Lung (tissue), 12 donors: ENCODE data around the gene ATAT1. TPM values are rescaled to one million over a fixed set of nuclear protein-coding genes. Genes with fewer than 3 reads are reported as not detected.

Source experiments
- ATAC-seq: fragments of 200-7000 bp; cut with Tn5 transposase; one replicate; pipeline ENCODE4 v1.9.1; 2020; ENCODE audit warnings: moderate number of reproducible peaks; ENCODE audit not compliant: insufficient read depth, low FRiP score
- DNase-seq, 3 donors: peaks; one replicate each; pipeline ENCODE4 v3.0.0-alpha.2; 2013 to 2017
- H3K27ac ChIP-seq, 2 donors: one replicate each; pipeline ENCODE4 v1.5.1; 2013; ENCODE audit warnings: mild to moderate bottlenecking in 2 of 2, moderate library complexity in 2 of 2, control low read depth in 1 of 2, inconsistent platforms in 1 of 2, low read depth in 1 of 2, low read length in 1 of 2
- H3K27me3 ChIP-seq, 3 donors: one replicate each; pipeline ENCODE4 v1.5.1; 2013; ENCODE audit warnings: low read length in 2 of 3; ENCODE audit not compliant: control insufficient read depth in 3 of 3, insufficient read depth in 3 of 3
- H3K36me3 ChIP-seq, 4 donors: one replicate each; pipeline ENCODE4 v1.5.1; 2013; ENCODE audit warnings: low read length in 4 of 4, mild to moderate bottlenecking in 1 of 4, moderate library complexity in 1 of 4; ENCODE audit not compliant: control insufficient read depth in 4 of 4, insufficient read depth in 4 of 4
- H3K4me1 ChIP-seq, 5 donors: one replicate each; pipeline ENCODE4 v1.5.1; 2013; ENCODE audit warnings: low read length in 5 of 5, mild to moderate bottlenecking in 2 of 5, moderate library complexity in 1 of 5; ENCODE audit not compliant: control insufficient read depth in 5 of 5, insufficient read depth in 5 of 5
- H3K4me3 ChIP-seq: one replicate; pipeline ENCODE4 v1.5.1; 2013; ENCODE audit warnings: mild to moderate bottlenecking, control low read depth, moderate library complexity
- H3K9ac ChIP-seq, 2 donors: one replicate each; pipeline ENCODE4 v1.5.1; 2013; ENCODE audit warnings: low read length in 2 of 2, control low read depth in 1 of 2; ENCODE audit not compliant: insufficient read depth in 1 of 2
- H3K9me3 ChIP-seq, 4 donors: one replicate each; pipeline ENCODE4 v1.5.1; 2013; ENCODE audit warnings: low read length in 3 of 4, mild to moderate bottlenecking in 1 of 4, moderate library complexity in 1 of 4; ENCODE audit not compliant: control insufficient read depth in 4 of 4, insufficient read depth in 3 of 4
- WGBS, 2 donors: extraction: QIAGEN DNeasy Blood & Tissue Kit; methylation state at CpG; one replicate each; pipeline ENCODE4 v1.1.7; 2013; 5-methylcytosine and 5-hydroxymethylcytosine counted together
- polyA plus RNA-seq, 2 donors: library from polyadenylated mRNA; stranded (reverse); fragments of 200-250 nt; gene quantifications; one replicate each; pipeline ENCODE4 v1.2.1, GENCODE V29; 2013
- total RNA-seq, 2 donors: library from RNA; depleted of rRNA in 1 of 2; stranded (reverse); fragments of >200 nt in 1 of 2; gene quantifications; one replicate each; pipeline ENCODE4 v1.2.1, GENCODE V29; 2014 to 2021
- TF ChIP-seq, protein P1 (sequence below): IDR thresholded peaks from 2 replicates; pipeline ENCODE4 v1.5.1; 2012; ENCODE audit warnings: mild to moderate bottlenecking; ENCODE audit errors: control extremely low read depth, extremely low read depth
- donor health status: control.
- donor health status: control.
- donor health status: Bipolar disorder and iron deficiency.
- donor health status: healthy.
- donor health status: DM: yes; HTN: yes; CAD: no.

ATAT1 gene
- total and polyA plus RNA-seq, 4 donors, result 5.5 to 13.3 (median 7.9) TPM

GRCh38 chr6:30617565-30618269 is 9.0 kb upstream of the ATAT1 start, which contains the start of gene MRPS18B:
MRPS18B (plus strand) TSS chr6:30617840; CDS start chr6:30617866, 26 bp downstream.
- H3K4me1 ChIP-seq, result peaks cover 0 to 28% (median 14%) of the 10 kb centered on the region in 5 donors
- WGBS, 2 donors, result 0% methylated on average over 34 of the region's 34 CpGs
- peak within 1 kb of the TSS; percentile 79 for H3K4me3 ChIP-seq
- no peaks in the 10 kb centered on the region for H3K9me3 ChIP-seq
- TF ChIP-seq, protein P1, sequence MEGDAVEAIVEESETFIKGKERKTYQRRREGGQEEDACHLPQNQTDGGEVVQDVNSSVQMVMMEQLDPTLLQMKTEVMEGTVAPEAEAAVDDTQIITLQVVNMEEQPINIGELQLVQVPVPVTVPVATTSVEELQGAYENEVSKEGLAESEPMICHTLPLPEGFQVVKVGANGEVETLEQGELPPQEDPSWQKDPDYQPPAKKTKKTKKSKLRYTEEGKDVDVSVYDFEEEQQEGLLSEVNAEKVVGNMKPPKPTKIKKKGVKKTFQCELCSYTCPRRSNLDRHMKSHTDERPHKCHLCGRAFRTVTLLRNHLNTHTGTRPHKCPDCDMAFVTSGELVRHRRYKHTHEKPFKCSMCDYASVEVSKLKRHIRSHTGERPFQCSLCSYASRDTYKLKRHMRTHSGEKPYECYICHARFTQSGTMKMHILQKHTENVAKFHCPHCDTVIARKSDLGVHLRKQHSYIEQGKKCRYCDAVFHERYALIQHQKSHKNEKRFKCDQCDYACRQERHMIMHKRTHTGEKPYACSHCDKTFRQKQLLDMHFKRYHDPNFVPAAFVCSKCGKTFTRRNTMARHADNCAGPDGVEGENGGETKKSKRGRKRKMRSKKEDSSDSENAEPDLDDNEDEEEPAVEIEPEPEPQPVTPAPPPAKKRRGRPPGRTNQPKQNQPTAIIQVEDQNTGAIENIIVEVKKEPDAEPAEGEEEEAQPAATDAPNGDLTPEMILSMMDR, result no peak
- H3K27me3 ChIP-seq, result no peaks in the 10 kb centered on the region
- ATAC-seq, result peak; percentile 86
- DNase-seq, result peak; percentile 98 to 100 (median 99)
- H3K27ac ChIP-seq, result peak within 1 kb of the TSS; percentile 98 to 100
- peak within 1 kb of the TSS; percentile 100 for H3K9ac ChIP-seq
- H3K36me3 ChIP-seq, result peaks cover 6 to 35% (median 14%) of the 10 kb centered on the region in 4 donors

- TF ChIP-seq, protein P1, result no peak
- DNase-seq, result no peak
- WGBS, 2 donors, result 7 to 14% methylated on average over 8 of the region's 8 CpGs
- H3K4me3 ChIP-seq, result peak overlapping the region; percentile 45
- peak overlapping the region; percentile 66 to 85 for H3K27ac ChIP-seq
- peaks cover 0 to 22% (median 10%) of the 10 kb centered on the region in 5 donors for H3K4me1 ChIP-seq
- no peak for ATAC-seq
- no peaks in the 10 kb centered on the region for H3K27me3 ChIP-seq
- H3K36me3 ChIP-seq, result peaks cover 8 to 36% (median 16%) of the 10 kb centered on the region in 4 donors
- peak overlapping the region; percentile 96 to 100 for H3K9ac ChIP-seq
- H3K9me3 ChIP-seq, result no peaks in the 10 kb centered on the region
Observed at GRCh38 chr6:30618270-30618797, 8.3 kb upstream of the ATAT1 start.

GRCh38 chr6:30619561-30619960 is 7.1 kb upstream of the ATAT1 start:
- H3K27me3 ChIP-seq, result no peaks in the 10 kb centered on the region
- WGBS, 2 donors, result 96% methylated on average over 11 of the region's 11 CpGs
- H3K4me3 ChIP-seq, result no peak overlapping the region
- H3K9me3 ChIP-seq, result no peaks in the 10 kb centered on the region
- peaks cover 0 to 10% (median 3%) of the 10 kb centered on the region in 5 donors for H3K4me1 ChIP-seq
- H3K36me3 ChIP-seq, result peaks cover 11 to 39% (median 18%) of the 10 kb centered on the region in 4 donors
- TF ChIP-seq, protein P1, result no peak
- no peak overlapping the region for H3K9ac ChIP-seq
- no peak overlapping the region for H3K27ac ChIP-seq
- DNase-seq, result no peak
- ATAC-seq, result no peak
